GM19397 (cell line): ENCODE data around the gene MS4A6A.
A peak's percentile ranks its signal among the peaks of the same experiment; 100 is the strongest.
"Not testable (repeated sequence)": the region's sequence is repeated elsewhere in the genome, so short reads cannot be mapped to it uniquely, and the experiment has no call there.

Experiments
- ATAC-seq: cut with Tn5 transposase; IDR thresholded peaks from one replicate; pipeline ENCODE4 v1.9.1; 2021; ENCODE audit warnings: mild to moderate bottlenecking, moderate library complexity; ENCODE audit not compliant: unreplicated experiment

The MS4A6A gene

GRCh38 chr11:60184824-60185511, 2.1 kb upstream of the MS4A6A start:
- ATAC-seq = no peak

- no peak for ATAC-seq
Measured at GRCh38 chr11:60183591-60184205, 815 bp upstream of the MS4A6A start.

GRCh38 chr11:60175860-60176275, 7.0 kb downstream of the MS4A6A start:
- ATAC-seq = peak; percentile 55

- ATAC-seq = no peak
Measured at GRCh38 chr11:60172011-60172410, 10.9 kb downstream of the MS4A6A start.

- no peak for ATAC-seq
Measured at GRCh38 chr11:60170566-60170965, 12.3 kb downstream of the MS4A6A start.

- no peak for ATAC-seq
Measured at GRCh38 chr11:60169264-60169915, 13.5 kb downstream of the MS4A6A start.

GRCh38 chr11:60168306-60168705, 14.6 kb downstream of the MS4A6A start:
- no peak for ATAC-seq

GRCh38 chr11:60165951-60166350, 16.9 kb downstream of the MS4A6A start:
- ATAC-seq = no peak

GRCh38 chr11:60165538-60165937, 17.3 kb downstream of the MS4A6A start:
- no peak for ATAC-seq

- ATAC-seq = no peak
Measured at GRCh38 chr11:60164550-60165075, 18.3 kb downstream of the MS4A6A start.

- no peak for ATAC-seq
Measured at GRCh38 chr11:60161766-60162165, 21.1 kb downstream of the MS4A6A start.

GRCh38 chr11:60161107-60161506, 21.8 kb downstream of the MS4A6A start:
- ATAC-seq = no peak

GRCh38 chr11:60159868-60160267, 23.0 kb downstream of the MS4A6A start:
- ATAC-seq = no peak

GRCh38 chr11:60159284-60159683, 23.6 kb downstream of the MS4A6A start:
- ATAC-seq = no peak

- no peak for ATAC-seq
Measured at GRCh38 chr11:60158636-60159035, 24.2 kb downstream of the MS4A6A start.

- ATAC-seq = no peak
Measured at GRCh38 chr11:60155931-60156330, 27.0 kb downstream of the MS4A6A start.

GRCh38 chr11:60152727-60153126, 30.2 kb downstream of the MS4A6A start:
- ATAC-seq = not testable (repeated sequence)

GRCh38 chr11:60150279-60150678, 32.6 kb downstream of the MS4A6A start:
- no peak for ATAC-seq

- ATAC-seq = no peak
Measured at GRCh38 chr11:60145677-60146076, 37.2 kb downstream of the MS4A6A start.

- no peak for ATAC-seq
Measured at GRCh38 chr11:60143768-60144167, 39.1 kb downstream of the MS4A6A start.

- no peak for ATAC-seq
Measured at GRCh38 chr11:60133917-60134316, 49.0 kb downstream of the MS4A6A start.

GRCh38 chr11:60131912-60132311, 51.0 kb downstream of the MS4A6A start:
- no peak for ATAC-seq
